GM23338 (cell line): ENCODE measurements around the gene CDKL1.

Experiments used
- CREB1 ChIP-seq: fragments of 250-450 bp; sonication (Bioruptor Pico); IDR thresholded peaks from 2 replicates; pipeline ENCODE4 v1.5.0; 2020; ENCODE audit warnings: low read depth, mild to moderate bottlenecking, moderate library complexity
- EZH2 ChIP-seq: fragments of 200-600 bp; sonication (generic); IDR thresholded peaks from one replicate; pipeline ENCODE4 v1.8.0; 2017; ENCODE audit warnings: antibody characterized with exemption, mild to moderate bottlenecking, low read depth; ENCODE audit not compliant: unreplicated experiment
- JUNB ChIP-seq: IDR thresholded peaks from one replicate; pipeline ENCODE4 v1.6.1; 2016; ENCODE audit warnings: antibody characterized with exemption; ENCODE audit not compliant: unreplicated experiment
- POLR2AphosphoS5 ChIP-seq: IDR thresholded peaks from 2 replicates; pipeline ENCODE4 v1.6.1; 2016; ENCODE audit warnings: antibody characterized with exemption, low read depth
- STAT1 ChIP-seq: IDR thresholded peaks from one replicate; pipeline ENCODE4 v1.6.1; 2016; ENCODE audit warnings: antibody characterized with exemption; ENCODE audit not compliant: unreplicated experiment
- ZNF331 ChIP-seq: fragments of 250-450 bp; sonication (Bioruptor Pico); IDR thresholded peaks from 2 replicates; pipeline ENCODE4 v1.5.0; 2020; ENCODE audit warnings: low read depth, mild to moderate bottlenecking, moderate library complexity
- TF ChIP-seq, protein P1 (sequence below), 2 experiments: fragments of 200-600 bp in 1 of 2; sonication (generic) in 1 of 2; conservative IDR thresholded peaks; 2 replicates each; pipeline versions ENCODE4 v1.5.1 to v1.6.1; 2016 to 2017; ENCODE audit warnings: antibody characterized with exemption in 2 of 2, low read depth in 2 of 2, mild to moderate bottlenecking in 2 of 2, moderate library complexity in 1 of 2
- TF ChIP-seq, protein P2 (sequence below): IDR thresholded peaks from one replicate; pipeline ENCODE4 v1.6.1; 2018; ENCODE audit warnings: antibody characterized with exemption; ENCODE audit not compliant: unreplicated experiment
- TF ChIP-seq, protein P3 (sequence below): fragments of 250-450 bp; sonication (Bioruptor Pico); IDR thresholded peaks from 2 replicates; pipeline ENCODE4 v1.5.0; 2020; ENCODE audit warnings: mild to moderate bottlenecking, moderate library complexity

DNA sequence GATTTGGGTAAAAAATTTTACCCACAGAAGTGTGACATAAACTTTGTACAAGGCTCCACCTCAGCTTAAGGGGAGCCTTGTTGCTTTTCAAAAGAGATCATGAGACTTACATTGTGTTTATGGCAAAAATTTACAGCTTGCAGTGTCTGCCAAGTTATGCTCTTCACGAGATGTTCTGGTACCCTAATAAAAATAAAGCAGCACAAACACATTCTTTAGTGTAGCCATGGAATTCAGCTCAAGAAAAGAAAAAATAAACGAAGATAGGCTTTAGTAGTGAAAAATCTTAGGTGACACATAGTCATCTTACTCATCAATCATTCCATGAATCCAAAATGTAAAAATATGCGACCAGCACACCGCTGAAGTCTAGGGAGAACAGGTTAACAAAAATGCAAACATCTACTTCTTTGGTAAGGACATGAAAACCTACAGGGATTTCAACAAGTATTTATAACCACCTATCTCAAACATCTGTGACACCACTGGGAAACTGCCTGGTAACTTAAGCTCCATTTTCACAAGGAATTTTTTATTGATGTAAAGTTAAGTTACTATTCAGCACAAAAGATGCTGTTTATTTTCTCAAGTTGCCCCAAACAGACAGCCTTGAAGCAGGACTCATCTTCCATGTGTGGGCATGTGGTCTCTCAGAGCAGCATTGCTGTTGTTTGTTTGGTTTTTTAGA is 51.7 kb downstream of the CDKL1 start:
- TF ChIP-seq, protein P1, sequence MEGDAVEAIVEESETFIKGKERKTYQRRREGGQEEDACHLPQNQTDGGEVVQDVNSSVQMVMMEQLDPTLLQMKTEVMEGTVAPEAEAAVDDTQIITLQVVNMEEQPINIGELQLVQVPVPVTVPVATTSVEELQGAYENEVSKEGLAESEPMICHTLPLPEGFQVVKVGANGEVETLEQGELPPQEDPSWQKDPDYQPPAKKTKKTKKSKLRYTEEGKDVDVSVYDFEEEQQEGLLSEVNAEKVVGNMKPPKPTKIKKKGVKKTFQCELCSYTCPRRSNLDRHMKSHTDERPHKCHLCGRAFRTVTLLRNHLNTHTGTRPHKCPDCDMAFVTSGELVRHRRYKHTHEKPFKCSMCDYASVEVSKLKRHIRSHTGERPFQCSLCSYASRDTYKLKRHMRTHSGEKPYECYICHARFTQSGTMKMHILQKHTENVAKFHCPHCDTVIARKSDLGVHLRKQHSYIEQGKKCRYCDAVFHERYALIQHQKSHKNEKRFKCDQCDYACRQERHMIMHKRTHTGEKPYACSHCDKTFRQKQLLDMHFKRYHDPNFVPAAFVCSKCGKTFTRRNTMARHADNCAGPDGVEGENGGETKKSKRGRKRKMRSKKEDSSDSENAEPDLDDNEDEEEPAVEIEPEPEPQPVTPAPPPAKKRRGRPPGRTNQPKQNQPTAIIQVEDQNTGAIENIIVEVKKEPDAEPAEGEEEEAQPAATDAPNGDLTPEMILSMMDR (conservative IDR thresholded peaks at IDR 0.05; ENCODE audit: low read depth in 2 of 2): no peak
- TF ChIP-seq CREB1 (CRISPR knock-in tag): no peak
- TF ChIP-seq, protein P2, sequence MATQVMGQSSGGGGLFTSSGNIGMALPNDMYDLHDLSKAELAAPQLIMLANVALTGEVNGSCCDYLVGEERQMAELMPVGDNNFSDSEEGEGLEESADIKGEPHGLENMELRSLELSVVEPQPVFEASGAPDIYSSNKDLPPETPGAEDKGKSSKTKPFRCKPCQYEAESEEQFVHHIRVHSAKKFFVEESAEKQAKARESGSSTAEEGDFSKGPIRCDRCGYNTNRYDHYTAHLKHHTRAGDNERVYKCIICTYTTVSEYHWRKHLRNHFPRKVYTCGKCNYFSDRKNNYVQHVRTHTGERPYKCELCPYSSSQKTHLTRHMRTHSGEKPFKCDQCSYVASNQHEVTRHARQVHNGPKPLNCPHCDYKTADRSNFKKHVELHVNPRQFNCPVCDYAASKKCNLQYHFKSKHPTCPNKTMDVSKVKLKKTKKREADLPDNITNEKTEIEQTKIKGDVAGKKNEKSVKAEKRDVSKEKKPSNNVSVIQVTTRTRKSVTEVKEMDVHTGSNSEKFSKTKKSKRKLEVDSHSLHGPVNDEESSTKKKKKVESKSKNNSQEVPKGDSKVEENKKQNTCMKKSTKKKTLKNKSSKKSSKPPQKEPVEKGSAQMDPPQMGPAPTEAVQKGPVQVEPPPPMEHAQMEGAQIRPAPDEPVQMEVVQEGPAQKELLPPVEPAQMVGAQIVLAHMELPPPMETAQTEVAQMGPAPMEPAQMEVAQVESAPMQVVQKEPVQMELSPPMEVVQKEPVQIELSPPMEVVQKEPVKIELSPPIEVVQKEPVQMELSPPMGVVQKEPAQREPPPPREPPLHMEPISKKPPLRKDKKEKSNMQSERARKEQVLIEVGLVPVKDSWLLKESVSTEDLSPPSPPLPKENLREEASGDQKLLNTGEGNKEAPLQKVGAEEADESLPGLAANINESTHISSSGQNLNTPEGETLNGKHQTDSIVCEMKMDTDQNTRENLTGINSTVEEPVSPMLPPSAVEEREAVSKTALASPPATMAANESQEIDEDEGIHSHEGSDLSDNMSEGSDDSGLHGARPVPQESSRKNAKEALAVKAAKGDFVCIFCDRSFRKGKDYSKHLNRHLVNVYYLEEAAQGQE: no peak
- TF ChIP-seq EZH2: no peak
- no peak for TF ChIP-seq JUNB
- no peak for TF ChIP-seq POLR2AphosphoS5
- TF ChIP-seq ZNF331 (CRISPR knock-in tag): no peak
- TF ChIP-seq, protein P3, sequence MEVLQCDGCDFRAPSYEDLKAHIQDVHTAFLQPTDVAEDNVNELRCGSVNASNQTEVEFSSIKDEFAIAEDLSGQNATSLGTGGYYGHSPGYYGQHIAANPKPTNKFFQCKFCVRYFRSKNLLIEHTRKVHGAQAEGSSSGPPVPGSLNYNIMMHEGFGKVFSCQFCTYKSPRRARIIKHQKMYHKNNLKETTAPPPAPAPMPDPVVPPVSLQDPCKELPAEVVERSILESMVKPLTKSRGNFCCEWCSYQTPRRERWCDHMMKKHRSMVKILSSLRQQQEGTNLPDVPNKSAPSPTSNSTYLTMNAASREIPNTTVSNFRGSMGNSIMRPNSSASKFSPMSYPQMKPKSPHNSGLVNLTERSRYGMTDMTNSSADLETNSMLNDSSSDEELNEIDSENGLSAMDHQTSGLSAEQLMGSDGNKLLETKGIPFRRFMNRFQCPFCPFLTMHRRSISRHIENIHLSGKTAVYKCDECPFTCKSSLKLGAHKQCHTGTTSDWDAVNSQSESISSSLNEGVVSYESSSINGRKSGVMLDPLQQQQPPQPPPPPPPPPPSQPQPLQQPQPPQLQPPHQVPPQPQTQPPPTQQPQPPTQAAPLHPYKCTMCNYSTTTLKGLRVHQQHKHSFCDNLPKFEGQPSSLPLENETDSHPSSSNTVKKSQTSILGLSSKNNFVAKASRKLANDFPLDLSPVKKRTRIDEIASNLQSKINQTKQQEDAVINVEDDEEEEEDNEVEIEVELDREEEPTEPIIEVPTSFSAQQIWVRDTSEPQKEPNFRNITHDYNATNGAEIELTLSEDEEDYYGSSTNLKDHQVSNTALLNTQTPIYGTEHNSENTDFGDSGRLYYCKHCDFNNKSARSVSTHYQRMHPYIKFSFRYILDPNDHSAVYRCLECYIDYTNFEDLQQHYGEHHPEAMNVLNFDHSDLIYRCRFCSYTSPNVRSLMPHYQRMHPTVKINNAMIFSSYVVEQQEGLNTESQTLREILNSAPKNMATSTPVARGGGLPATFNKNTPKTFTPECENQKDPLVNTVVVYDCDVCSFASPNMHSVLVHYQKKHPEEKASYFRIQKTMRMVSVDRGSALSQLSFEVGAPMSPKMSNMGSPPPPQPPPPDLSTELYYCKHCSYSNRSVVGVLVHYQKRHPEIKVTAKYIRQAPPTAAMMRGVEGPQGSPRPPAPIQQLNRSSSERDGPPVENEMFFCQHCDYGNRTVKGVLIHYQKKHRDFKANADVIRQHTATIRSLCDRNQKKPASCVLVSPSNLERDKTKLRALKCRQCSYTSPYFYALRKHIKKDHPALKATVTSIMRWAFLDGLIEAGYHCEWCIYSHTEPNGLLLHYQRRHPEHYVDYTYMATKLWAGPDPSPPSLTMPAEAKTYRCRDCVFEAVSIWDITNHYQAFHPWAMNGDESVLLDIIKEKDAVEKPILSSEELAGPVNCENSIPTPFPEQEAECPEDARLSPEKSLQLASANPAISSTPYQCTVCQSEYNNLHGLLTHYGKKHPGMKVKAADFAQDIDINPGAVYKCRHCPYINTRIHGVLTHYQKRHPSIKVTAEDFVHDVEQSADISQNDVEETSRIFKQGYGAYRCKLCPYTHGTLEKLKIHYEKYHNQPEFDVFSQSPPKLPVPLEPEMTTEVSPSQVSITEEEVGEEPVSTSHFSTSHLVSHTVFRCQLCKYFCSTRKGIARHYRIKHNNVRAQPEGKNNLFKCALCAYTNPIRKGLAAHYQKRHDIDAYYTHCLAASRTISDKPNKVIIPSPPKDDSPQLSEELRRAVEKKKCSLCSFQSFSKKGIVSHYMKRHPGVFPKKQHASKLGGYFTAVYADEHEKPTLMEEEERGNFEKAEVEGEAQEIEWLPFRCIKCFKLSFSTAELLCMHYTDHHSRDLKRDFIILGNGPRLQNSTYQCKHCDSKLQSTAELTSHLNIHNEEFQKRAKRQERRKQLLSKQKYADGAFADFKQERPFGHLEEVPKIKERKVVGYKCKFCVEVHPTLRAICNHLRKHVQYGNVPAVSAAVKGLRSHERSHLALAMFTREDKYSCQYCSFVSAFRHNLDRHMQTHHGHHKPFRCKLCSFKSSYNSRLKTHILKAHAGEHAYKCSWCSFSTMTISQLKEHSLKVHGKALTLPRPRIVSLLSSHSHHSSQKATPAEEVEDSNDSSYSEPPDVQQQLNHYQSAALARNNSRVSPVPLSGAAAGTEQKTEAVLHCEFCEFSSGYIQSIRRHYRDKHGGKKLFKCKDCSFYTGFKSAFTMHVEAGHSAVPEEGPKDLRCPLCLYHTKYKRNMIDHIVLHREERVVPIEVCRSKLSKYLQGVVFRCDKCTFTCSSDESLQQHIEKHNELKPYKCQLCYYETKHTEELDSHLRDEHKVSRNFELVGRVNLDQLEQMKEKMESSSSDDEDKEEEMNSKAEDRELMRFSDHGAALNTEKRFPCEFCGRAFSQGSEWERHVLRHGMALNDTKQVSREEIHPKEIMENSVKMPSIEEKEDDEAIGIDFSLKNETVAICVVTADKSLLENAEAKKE (CRISPR knock-in tag): no peak
- TF ChIP-seq STAT1: no peak
